ENCODE data around the gene VN1R5. TPM values are rescaled to one million over a fixed set of nuclear protein-coding genes. Genes with fewer than 3 reads are reported as not detected.

VN1R5 gene
- total and polyA plus RNA-seq, 2 of the 13 experiments (the other 11 are each of a cell fraction or from before 2014, with no cell fraction given) = not detected

DNA sequence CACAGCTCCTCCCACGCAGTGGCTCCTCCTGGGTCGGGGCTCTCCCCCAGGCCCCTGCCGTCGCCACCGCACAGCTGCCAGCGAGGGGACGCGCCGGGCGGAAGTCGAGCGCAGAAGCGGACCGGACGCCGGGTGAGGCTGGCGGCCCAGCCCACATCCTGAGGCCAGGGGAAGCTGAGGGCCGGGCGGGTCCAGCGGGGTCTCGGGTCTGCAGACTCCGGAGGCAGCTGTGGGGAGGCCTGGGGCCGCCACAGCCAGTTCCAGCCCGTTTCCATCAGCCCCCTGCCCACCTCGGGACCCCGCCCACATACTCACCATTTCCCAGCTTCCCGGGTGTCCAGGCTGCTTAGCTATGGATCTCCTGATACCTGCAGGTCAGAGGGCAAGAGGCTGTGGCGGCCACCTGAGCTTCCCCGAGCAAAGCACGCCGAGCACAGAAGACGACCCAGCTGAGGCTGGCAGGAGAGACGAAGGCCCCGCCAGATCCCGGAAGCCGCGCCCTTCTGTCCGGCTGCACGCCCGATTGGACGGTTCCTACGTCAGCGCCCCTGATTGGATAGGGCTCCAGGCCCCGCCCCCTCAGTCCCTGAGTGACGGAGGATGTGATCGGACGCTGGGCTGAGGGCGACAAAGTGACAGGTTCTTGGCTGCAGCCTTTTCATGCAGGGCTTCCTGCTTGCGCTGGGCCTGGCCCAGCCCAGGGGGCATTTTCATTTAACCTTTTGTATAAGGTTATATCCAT lies 45.3 kb upstream of the VN1R5 start (continued):
- TF ChIP-seq, protein P1, sequence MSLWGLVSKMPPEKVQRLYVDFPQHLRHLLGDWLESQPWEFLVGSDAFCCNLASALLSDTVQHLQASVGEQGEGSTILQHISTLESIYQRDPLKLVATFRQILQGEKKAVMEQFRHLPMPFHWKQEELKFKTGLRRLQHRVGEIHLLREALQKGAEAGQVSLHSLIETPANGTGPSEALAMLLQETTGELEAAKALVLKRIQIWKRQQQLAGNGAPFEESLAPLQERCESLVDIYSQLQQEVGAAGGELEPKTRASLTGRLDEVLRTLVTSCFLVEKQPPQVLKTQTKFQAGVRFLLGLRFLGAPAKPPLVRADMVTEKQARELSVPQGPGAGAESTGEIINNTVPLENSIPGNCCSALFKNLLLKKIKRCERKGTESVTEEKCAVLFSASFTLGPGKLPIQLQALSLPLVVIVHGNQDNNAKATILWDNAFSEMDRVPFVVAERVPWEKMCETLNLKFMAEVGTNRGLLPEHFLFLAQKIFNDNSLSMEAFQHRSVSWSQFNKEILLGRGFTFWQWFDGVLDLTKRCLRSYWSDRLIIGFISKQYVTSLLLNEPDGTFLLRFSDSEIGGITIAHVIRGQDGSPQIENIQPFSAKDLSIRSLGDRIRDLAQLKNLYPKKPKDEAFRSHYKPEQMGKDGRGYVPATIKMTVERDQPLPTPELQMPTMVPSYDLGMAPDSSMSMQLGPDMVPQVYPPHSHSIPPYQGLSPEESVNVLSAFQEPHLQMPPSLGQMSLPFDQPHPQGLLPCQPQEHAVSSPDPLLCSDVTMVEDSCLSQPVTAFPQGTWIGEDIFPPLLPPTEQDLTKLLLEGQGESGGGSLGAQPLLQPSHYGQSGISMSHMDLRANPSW (CRISPR knock-in tag; IDR thresholded peaks at IDR 0.05; ENCODE audit: borderline replicate concordance) = no peak
- TF ChIP-seq, protein P2, sequence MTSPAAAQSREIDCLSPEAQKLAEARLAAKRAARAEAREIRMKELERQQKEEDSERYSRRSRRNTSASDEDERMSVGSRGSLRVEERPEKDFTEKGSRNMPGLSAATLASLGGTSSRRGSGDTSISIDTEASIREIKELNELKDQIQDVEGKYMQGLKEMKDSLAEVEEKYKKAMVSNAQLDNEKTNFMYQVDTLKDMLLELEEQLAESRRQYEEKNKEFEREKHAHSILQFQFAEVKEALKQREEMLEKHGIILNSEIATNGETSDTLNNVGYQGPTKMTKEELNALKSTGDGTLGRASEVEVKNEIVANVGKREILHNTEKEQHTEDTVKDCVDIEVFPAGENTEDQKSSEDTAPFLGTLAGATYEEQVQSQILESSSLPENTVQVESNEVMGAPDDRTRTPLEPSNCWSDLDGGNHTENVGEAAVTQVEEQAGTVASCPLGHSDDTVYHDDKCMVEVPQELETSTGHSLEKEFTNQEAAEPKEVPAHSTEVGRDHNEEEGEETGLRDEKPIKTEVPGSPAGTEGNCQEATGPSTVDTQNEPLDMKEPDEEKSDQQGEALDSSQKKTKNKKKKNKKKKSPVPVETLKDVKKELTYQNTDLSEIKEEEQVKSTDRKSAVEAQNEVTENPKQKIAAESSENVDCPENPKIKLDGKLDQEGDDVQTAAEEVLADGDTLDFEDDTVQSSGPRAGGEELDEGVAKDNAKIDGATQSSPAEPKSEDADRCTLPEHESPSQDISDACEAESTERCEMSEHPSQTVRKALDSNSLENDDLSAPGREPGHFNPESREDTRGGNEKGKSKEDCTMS (CRISPR knock-in tag; conservative IDR thresholded peaks at IDR 0.05) = no peak
- TF ChIP-seq GLI4 (CRISPR knock-in tag; IDR thresholded peaks at IDR 0.05; ENCODE audit: borderline replicate concordance) (peak; percentile 75; the same call in 1 of the 2 replicates), ZFP1 (CRISPR knock-in tag; IDR thresholded peaks at IDR 0.05) (no peak), NCOA5 (CRISPR knock-in tag; IDR thresholded peaks at IDR 0.05) (no peak), ZFP36L2 (CRISPR knock-in tag; IDR thresholded peaks at IDR 0.05) (no peak), ZNF543 (CRISPR knock-in tag; IDR thresholded peaks at IDR 0.05) (no peak), MTA3 (CRISPR knock-in tag; IDR thresholded peaks at IDR 0.05) (no peak), SMAD1 (CRISPR knock-in tag; IDR thresholded peaks at IDR 0.05; ENCODE audit: borderline replicate concordance, low read depth) (no peak), KMT2B (CRISPR knock-in tag; IDR thresholded peaks at IDR 0.05) (peak; percentile 71), ZFP36 (IDR thresholded peaks at IDR 0.05; ENCODE audit: borderline replicate concordance, low read depth, low read length, partially characterized antibody) (no peak), HNRNPL (IDR thresholded peaks at IDR 0.05; ENCODE audit: low read depth, low read length) (no peak), ZNF501 (CRISPR knock-in tag; IDR thresholded peaks at IDR 0.05) (peak; percentile 72; the same call in 1 of the 2 replicates), ZNF503 (CRISPR knock-in tag; IDR thresholded peaks at IDR 0.05) (no peak), RFXAP (CRISPR knock-in tag; IDR thresholded peaks at IDR 0.05; ENCODE audit: borderline replicate concordance) (peak; percentile 82; the same call in 1 of the 2 replicates), CHD2 (IDR thresholded peaks at IDR 0.05; ENCODE audit: low read depth, low read length) (no peak), EZH2 (conservative IDR thresholded peaks at IDR 0.05; ENCODE audit: low read depth, low read length) (no peak), ZNF292 (CRISPR knock-in tag; IDR thresholded peaks at IDR 0.05; ENCODE audit: borderline replicate concordance, low read depth) (peak; percentile 69; the same call in 1 of the 2 replicates), ZNF235 (CRISPR knock-in tag; IDR thresholded peaks at IDR 0.05; ENCODE audit: borderline replicate concordance) (no peak), TARDBP (CRISPR knock-in tag; IDR thresholded peaks at IDR 0.05) (0 out of 2 replicates have a peak, but pooled peaks have one; percentile 18), SMYD3 (CRISPR knock-in tag; IDR thresholded peaks at IDR 0.05) (no peak)
- TF ChIP-seq, protein P3, sequence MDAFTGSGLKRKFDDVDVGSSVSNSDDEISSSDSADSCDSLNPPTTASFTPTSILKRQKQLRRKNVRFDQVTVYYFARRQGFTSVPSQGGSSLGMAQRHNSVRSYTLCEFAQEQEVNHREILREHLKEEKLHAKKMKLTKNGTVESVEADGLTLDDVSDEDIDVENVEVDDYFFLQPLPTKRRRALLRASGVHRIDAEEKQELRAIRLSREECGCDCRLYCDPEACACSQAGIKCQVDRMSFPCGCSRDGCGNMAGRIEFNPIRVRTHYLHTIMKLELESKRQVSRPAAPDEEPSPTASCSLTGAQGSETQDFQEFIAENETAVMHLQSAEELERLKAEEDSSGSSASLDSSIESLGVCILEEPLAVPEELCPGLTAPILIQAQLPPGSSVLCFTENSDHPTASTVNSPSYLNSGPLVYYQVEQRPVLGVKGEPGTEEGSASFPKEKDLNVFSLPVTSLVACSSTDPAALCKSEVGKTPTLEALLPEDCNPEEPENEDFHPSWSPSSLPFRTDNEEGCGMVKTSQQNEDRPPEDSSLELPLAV (CRISPR knock-in tag; conservative IDR thresholded peaks at IDR 0.05; ENCODE audit: low read depth) = no peak
